Raji (cell line): Measurements from ENCODE around the gene KRAS.

Experiments
- POLR2A ChIP-seq: IDR thresholded peaks from 2 replicates; pipeline ENCODE4 v1.6.1; 2011; ENCODE audit warnings: low read depth, low read length, control low read depth; ENCODE audit not compliant: insufficient read depth

The KRAS gene

GRCh38 chr12:25262389-25263074 is 11.8 kb upstream of the KRAS start:
- TF ChIP-seq POLR2A, result no peak

GRCh38 chr12:25257590-25258324 is 7.0 kb upstream of the KRAS start:
- TF ChIP-seq POLR2A, result no peak

GRCh38 chr12:25256826-25257225 is 6.1 kb upstream of the KRAS start:
- no peak for TF ChIP-seq POLR2A

- TF ChIP-seq POLR2A, result no peak
Observed at GRCh38 chr12:25256005-25256404, 5.3 kb upstream of the KRAS start.

- no peak for TF ChIP-seq POLR2A
Observed at GRCh38 chr12:25254271-25254880, 3.6 kb upstream of the KRAS start.

- no peak for TF ChIP-seq POLR2A
Observed at GRCh38 chr12:25253371-25254068, 2.8 kb upstream of the KRAS start.

- no peak for TF ChIP-seq POLR2A
Observed at GRCh38 chr12:25252946-25253345, 2.2 kb upstream of the KRAS start.

GRCh38 chr12:25251769-25252168 is 1.0 kb upstream of the KRAS start:
- TF ChIP-seq POLR2A, result no peak

- peak; percentile 4; the same call in 1 of the 2 replicates for TF ChIP-seq POLR2A
Observed at GRCh38 chr12:25249931-25250738, 594 bp downstream of the KRAS start.

- no peak for TF ChIP-seq POLR2A
Observed at GRCh38 chr12:25248732-25249131, 2.0 kb downstream of the KRAS start.

GRCh38 chr12:25248137-25248536 is 2.6 kb downstream of the KRAS start:
- no peak for TF ChIP-seq POLR2A

GRCh38 chr12:25245491-25245890 is 5.2 kb downstream of the KRAS start:
- no peak for TF ChIP-seq POLR2A

GRCh38 chr12:25243680-25243990 is 7.1 kb downstream of the KRAS start:
- no peak for TF ChIP-seq POLR2A

GRCh38 chr12:25242981-25243679 is 7.6 kb downstream of the KRAS start:
- TF ChIP-seq POLR2A, result no peak
